HepG2 (cell line): Measurements from ENCODE around the gene CDR2L. TPM values are rescaled to one million over a fixed set of nuclear protein-coding genes. Genes with fewer than 3 reads are reported as not detected.

Source experiments
- AKAP8 ChIP-seq: sonication (generic); formaldehyde crosslinking; IDR thresholded peaks from 2 replicates; pipeline ENCODE4 v1.5.1; 2020; ENCODE audit warnings: mild to moderate bottlenecking, missing genetic modification reagents
- ARNT2 ChIP-seq: sonication (generic); formaldehyde crosslinking; IDR thresholded peaks from 2 replicates; pipeline ENCODE4 v1.8.0; 2022; ENCODE audit warnings: mild to moderate bottlenecking, low read depth, missing genetic modification reagents, moderate library complexity
- CBX1 ChIP-seq: IDR thresholded peaks from one replicate; pipeline ENCODE4 v1.6.1; 2016; ENCODE audit warnings: antibody characterized with exemption, low read depth
- DR1 ChIP-seq: sonication (generic); formaldehyde crosslinking; IDR thresholded peaks from 2 replicates; pipeline ENCODE4 v1.8.0; 2021; ENCODE audit warnings: mild to moderate bottlenecking, missing genetic modification reagents, inconsistent platforms
- ETS1 ChIP-seq: sonication (generic); formaldehyde crosslinking; IDR thresholded peaks from 2 replicates; pipeline ENCODE4 v1.4.0; 2020; ENCODE audit warnings: missing genetic modification reagents
- FOXJ3 ChIP-seq: sonication (generic); formaldehyde crosslinking; IDR thresholded peaks from 2 replicates; pipeline ENCODE4 v1.4.0; 2020; ENCODE audit warnings: missing genetic modification reagents, mild to moderate bottlenecking, borderline replicate concordance
- HNRNPH1 ChIP-seq: fragments of 200-400 bp; formaldehyde crosslinking; optimal IDR thresholded peaks from 2 replicates; pipeline ENCODE3; 2017; ENCODE audit warnings: mild to moderate bottlenecking, low read depth, low read length
- KAT2B ChIP-seq: fragments of 150-350 bp; IDR thresholded peaks from 2 replicates; pipeline ENCODE4 v1.6.1; 2014; ENCODE audit warnings: low read depth, low read length, borderline replicate concordance
- KDM6A ChIP-seq: IDR thresholded peaks from 2 replicates; pipeline ENCODE4 v1.6.1; 2016; ENCODE audit warnings: low read depth
- MTA3 ChIP-seq: sonication (generic); formaldehyde crosslinking; IDR thresholded peaks from 2 replicates; pipeline ENCODE4 v1.4.0; 2020; ENCODE audit warnings: missing genetic modification reagents
- NPAS2 ChIP-seq: sonication (generic); formaldehyde crosslinking; IDR thresholded peaks from 2 replicates; pipeline ENCODE4 v1.8.0; 2022; ENCODE audit warnings: mild to moderate bottlenecking, missing genetic modification reagents, borderline replicate concordance
- RAD51 ChIP-seq: fragments of 450-650 bp; IDR thresholded peaks from 2 replicates; pipeline ENCODE4 v1.6.1; 2016; ENCODE audit warnings: borderline replicate concordance
- ZFYVE20 ChIP-seq: sonication (generic); formaldehyde crosslinking; IDR thresholded peaks from 2 replicates; pipeline ENCODE4 v1.8.0; 2023; ENCODE audit warnings: low read depth, mild to moderate bottlenecking, moderate library complexity, missing genetic modification reagents, borderline replicate concordance
- ZMYM2 ChIP-seq: sonication (generic); formaldehyde crosslinking; IDR thresholded peaks from 2 replicates; pipeline ENCODE4 v1.8.0; 2022; ENCODE audit warnings: mild to moderate bottlenecking, missing genetic modification reagents
- ZNF275 ChIP-seq: sonication (generic); formaldehyde crosslinking; IDR thresholded peaks from 2 replicates; pipeline ENCODE4 v1.8.0; 2022; ENCODE audit warnings: missing genetic modification reagents, mild to moderate bottlenecking, inconsistent platforms, borderline replicate concordance
- ZNF407 ChIP-seq: sonication (generic); formaldehyde crosslinking; IDR thresholded peaks from one replicate; pipeline ENCODE4 v1.5.1; 2020; ENCODE audit warnings: mild to moderate bottlenecking, missing genetic modification reagents; ENCODE audit errors: not compliant biosample characterization
- ZNF468 ChIP-seq: sonication (generic); formaldehyde crosslinking; IDR thresholded peaks from 2 replicates; pipeline ENCODE4 v1.8.0; 2022; ENCODE audit warnings: mild to moderate bottlenecking, moderate library complexity, missing genetic modification reagents
- ZNF703 ChIP-seq: sonication (generic); formaldehyde crosslinking; IDR thresholded peaks from 2 replicates; pipeline ENCODE4 v1.5.1; 2020; ENCODE audit warnings: missing genetic modification reagents, mild to moderate bottlenecking, moderate library complexity, borderline replicate concordance
- ZNF772 ChIP-seq: sonication (generic); formaldehyde crosslinking; IDR thresholded peaks from 2 replicates; pipeline ENCODE4 v1.5.0; 2020; ENCODE audit warnings: mild to moderate bottlenecking, missing genetic modification reagents
- polyA plus RNA-seq, 8 experiments: library from polyadenylated mRNA; depleted of rRNA in 3 of 8; stranded (reverse) in 7 of 8; unstranded in 1 of 8; fragments of >200 nt; fragmentation: Illumina TruSeq in 4 of 8; extraction: Trizol in 4 of 8; gene quantifications; 2 replicates each; pipeline versions ENCODE4 v1.2.1 to v1.2.3, GENCODE V29; 2011 to 2016; ENCODE audit warnings: low read depth in 4 of 8, missing spikeins in 1 of 8, mixed read lengths in 1 of 8; ENCODE audit not compliant: insufficient read depth in 1 of 8
- total RNA-seq, 5 experiments: library from RNA; depleted of rRNA; stranded (reverse); fragments of >200 nt; fragmentation: Illumina TruSeq; extraction: Trizol; gene quantifications; 2 replicates each; pipeline ENCODE4 v1.2.3, GENCODE V29; 2016; ENCODE audit warnings: low read depth in 1 of 5

CDR2L gene
- total and polyA plus RNA-seq, 2 of the 13 experiments (the other 11 are each of a cell fraction or from before 2014, with no cell fraction given) = 1.9 to 2.1 TPM

- TF ChIP-seq NPAS2 (CRISPR knock-in tag) (no peak; the same call in 1 of the 2 replicates), ZFYVE20 (CRISPR knock-in tag) (no peak), ZNF275 (CRISPR knock-in tag) (peak; percentile 99), MTA3 (CRISPR knock-in tag) (peak; percentile 79; the same call in 1 of the 2 replicates), AKAP8 (CRISPR knock-in tag) (no peak; the same call in 1 of the 2 replicates), ARNT2 (peak; percentile 92), ZNF468 (CRISPR knock-in tag) (0 out of 2 replicates have a peak, but pooled peaks have one; percentile 96), ETS1 (CRISPR knock-in tag) (peak; percentile 96; the same call in 1 of the 2 replicates), CBX1 (peak; percentile 64), ZNF703 (CRISPR knock-in tag) (peak; percentile 97; the same call in 1 of the 2 replicates), KDM6A (peak; percentile 49; the same call in 1 of the 2 replicates), FOXJ3 (CRISPR knock-in tag) (peak; percentile 78), RAD51 (no peak), ZNF772 (peak; percentile 92; the same call in 1 of the 2 replicates), ZNF407 (CRISPR knock-in tag) (peak; percentile 87), ZMYM2 (CRISPR knock-in tag) (peak; percentile 80), DR1 (CRISPR knock-in tag) (peak; percentile 83), HNRNPH1 (no peak), KAT2B (no peak)
These were observed 25.1 kb downstream of the CDR2L start, which contains the start of gene MRPL58 (continued) for GRCh38 chr17:75012346-75013091.
